ENCODE data around the gene MORF4L1.
"Not testable (repeated sequence)": the region's sequence is repeated elsewhere in the genome, so short reads cannot be mapped to it uniquely, and the experiment has no call there.

Gene MORF4L1

DNA sequence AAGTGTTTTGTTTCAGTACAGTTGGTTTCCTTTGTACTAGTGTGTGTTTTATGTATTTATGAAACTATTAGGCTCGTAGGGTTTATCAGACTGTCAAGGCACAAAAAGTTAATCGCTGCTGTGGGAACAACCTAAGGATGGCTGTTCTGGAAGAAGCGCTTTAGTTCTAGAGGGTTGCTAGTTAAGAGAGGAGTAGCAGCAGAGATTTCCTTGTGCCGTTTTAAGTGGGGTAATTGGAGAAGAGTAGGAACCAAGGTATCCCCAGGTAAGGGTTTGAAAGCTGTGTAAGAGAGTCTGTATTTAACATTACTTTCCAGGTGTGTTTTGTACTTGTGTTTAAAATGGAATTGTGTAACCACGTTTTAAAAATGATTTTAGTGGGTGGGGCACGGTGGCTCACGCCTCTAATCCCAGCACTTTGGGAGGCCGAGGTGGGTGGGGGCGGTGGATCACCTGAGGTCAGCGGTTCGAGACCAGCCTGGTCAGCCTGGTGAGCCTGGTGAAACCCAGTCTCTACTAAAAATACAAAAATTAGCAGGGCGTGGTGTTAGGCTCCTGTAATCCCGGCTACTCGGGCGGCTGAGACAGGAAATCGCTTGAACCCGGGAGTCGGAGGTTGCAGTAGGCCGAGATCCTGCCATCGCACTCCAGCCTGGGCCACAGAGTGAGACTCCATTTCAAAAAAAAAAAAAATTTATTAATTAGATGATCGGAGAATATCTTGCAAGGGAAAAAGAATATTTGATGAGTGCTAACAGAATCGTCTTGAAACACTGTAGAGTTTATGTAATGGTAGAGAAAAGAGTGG, 2.6 kb downstream of the MORF4L1 start:
- peak overlapping the region; percentile 6 for H3K27ac ChIP-seq (ENCODE audit: low read depth, low read length, severe bottlenecking)
- peaks cover 18% of the 10 kb centered on the region for H3K4me1 ChIP-seq (ENCODE audit: control insufficient read depth, insufficient read depth, low read length, poor library complexity, severe bottlenecking)
- peaks cover 8% of the 10 kb centered on the region for H3K36me3 ChIP-seq (ENCODE audit: control insufficient read depth, insufficient read depth, low read length)
- H3K4me3 ChIP-seq (ENCODE audit: extremely low read depth, insufficient read depth, low read length, poor library complexity, severe bottlenecking) = peak overlapping the region; percentile 94
- H3K9me3 ChIP-seq (ENCODE audit: control insufficient read depth, low read length) = no peaks in the 10 kb centered on the region
- WGBS, 2 experiments (ENCODE audit: insufficient coverage in 2 of 2) = 72 to 73% methylated on average over 17 to 18 of the region's 22 CpGs

DNA sequence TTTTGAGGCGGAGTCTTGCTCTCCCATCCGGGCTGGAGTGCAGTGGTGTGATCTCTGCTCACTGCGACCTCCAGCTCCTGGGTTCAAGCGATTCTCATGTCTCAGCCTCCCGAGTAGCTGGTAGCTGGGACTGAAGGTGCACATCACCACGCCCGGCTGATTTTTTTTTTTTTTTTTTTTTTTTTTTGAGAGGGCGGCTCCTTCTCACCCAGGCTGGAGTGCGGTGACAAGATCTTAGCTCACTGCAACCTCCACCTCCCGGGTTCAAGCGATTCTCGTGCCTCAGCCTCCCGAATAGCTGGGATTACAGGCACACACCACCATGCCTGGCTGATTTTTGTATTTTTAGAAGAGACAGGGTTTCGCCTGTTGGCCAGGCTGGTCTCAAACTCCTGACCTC, 4.3 kb downstream of the MORF4L1 start:
- not testable (repeated sequence) for H3K9me3 ChIP-seq (ENCODE audit: control insufficient read depth, low read length); H3K4me3 ChIP-seq (ENCODE audit: extremely low read depth, insufficient read depth, low read length, poor library complexity, severe bottlenecking); H3K27ac ChIP-seq (ENCODE audit: low read depth, low read length, severe bottlenecking)
- 87 to 92% methylated on average over 8 to 12 of the region's 14 CpGs for WGBS, 2 experiments (ENCODE audit: insufficient coverage in 2 of 2)
- Histone ChIP-seq H3K36me3 (ENCODE audit: control insufficient read depth, insufficient read depth, low read length) (peaks cover 20% of the 10 kb centered on the region), H3K4me1 (ENCODE audit: control insufficient read depth, insufficient read depth, low read length, poor library complexity, severe bottlenecking) (peaks cover 18% of the 10 kb centered on the region)

DNA sequence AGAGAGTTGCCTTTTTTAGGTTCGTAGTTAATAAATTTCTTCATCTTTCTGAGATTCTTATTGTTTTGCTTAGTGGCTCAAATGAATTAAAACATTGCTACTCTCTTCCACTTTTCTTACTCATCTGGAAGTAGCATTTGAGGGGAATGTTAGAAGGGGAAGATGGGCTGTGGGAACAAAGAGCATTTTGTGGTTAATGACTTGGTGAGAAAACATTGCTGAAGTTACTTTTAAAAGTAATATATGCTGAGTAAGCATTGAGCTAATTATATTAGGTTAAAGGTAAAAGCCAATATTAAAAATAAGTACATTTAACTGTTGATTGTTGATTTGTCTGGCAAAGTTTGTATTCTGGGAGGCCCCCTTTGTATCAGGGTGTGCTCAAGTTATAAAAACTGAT, 5.7 kb downstream of the MORF4L1 start:
- WGBS, 2 experiments (ENCODE audit: insufficient coverage in 2 of 2) = no CpG with 5 or more reads among the region's 1 CpG
- Histone ChIP-seq H3K4me3 (ENCODE audit: extremely low read depth, insufficient read depth, low read length, poor library complexity, severe bottlenecking) (no peak overlapping the region), H3K27ac (ENCODE audit: low read depth, low read length, severe bottlenecking) (no peak overlapping the region), H3K36me3 (ENCODE audit: control insufficient read depth, insufficient read depth, low read length) (peaks cover 34% of the 10 kb centered on the region), H3K4me1 (ENCODE audit: control insufficient read depth, insufficient read depth, low read length, poor library complexity, severe bottlenecking) (peaks cover 18% of the 10 kb centered on the region), H3K9me3 (ENCODE audit: control insufficient read depth, low read length) (no peaks in the 10 kb centered on the region)

DNA sequence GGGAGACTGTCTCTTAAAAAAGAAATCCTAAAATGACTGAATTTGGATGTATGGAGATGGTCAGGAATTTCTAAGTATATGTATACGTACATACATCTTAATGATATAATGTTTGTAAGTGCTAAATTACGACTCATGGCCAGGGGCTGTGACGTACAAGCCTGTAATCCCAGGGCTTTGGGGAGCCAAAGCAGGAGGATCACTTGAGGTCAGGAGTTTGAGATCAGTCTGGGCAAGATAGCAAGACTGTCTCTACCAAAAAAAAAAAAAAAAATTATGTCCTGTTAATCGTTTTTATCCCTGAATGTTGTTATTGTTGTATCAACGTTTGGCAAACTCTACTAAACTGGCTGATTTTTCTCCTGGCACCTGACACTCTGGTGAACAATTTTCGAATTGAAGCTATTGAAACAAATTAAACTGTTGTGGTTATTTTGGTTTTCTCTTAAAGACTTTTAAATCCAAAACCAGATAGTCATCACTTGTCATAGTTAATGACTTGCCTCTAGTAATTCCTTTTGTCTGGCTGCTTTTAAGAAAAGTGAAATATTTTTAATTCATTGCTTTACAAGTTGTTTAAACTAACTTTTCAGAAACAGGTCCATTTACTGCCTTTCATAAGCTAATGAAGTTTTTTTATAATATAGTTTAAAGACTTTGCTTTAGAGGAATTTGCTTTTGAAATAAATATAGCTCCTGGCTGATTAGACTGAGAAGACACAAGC, 7.0 kb downstream of the MORF4L1 start:
- Histone ChIP-seq H3K4me1 (ENCODE audit: control insufficient read depth, insufficient read depth, low read length, poor library complexity, severe bottlenecking) (peaks cover 18% of the 10 kb centered on the region), H3K27ac (ENCODE audit: low read depth, low read length, severe bottlenecking) (no peak overlapping the region), H3K4me3 (ENCODE audit: extremely low read depth, insufficient read depth, low read length, poor library complexity, severe bottlenecking) (no peak overlapping the region), H3K36me3 (ENCODE audit: control insufficient read depth, insufficient read depth, low read length) (peaks cover 44% of the 10 kb centered on the region), H3K9me3 (ENCODE audit: control insufficient read depth, low read length) (no peaks in the 10 kb centered on the region)
- 85 to 95% methylated on average over 2 to 5 of the region's 6 CpGs for WGBS, 2 experiments (ENCODE audit: insufficient coverage in 2 of 2)

DNA sequence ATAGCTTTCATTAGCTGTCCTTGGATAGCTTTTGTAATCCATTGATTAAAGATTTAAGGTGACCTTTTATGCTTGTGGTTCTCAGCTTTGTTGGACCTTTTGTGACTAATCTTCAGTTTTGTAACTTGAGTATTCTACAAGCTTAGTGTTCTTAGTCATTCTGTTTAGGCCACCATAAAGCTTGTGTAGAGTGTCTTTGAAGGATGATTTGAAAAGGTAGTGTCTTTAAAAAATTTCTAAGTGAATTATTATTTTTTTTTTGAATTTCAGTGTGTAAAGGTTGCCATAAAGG, 7.5 kb downstream of the MORF4L1 start:
- Histone ChIP-seq H3K36me3 (ENCODE audit: control insufficient read depth, insufficient read depth, low read length) (peaks cover 49% of the 10 kb centered on the region), H3K9me3 (ENCODE audit: control insufficient read depth, low read length) (no peaks in the 10 kb centered on the region), H3K4me3 (ENCODE audit: extremely low read depth, insufficient read depth, low read length, poor library complexity, severe bottlenecking) (no peak overlapping the region), H3K4me1 (ENCODE audit: control insufficient read depth, insufficient read depth, low read length, poor library complexity, severe bottlenecking) (peaks cover 18% of the 10 kb centered on the region), H3K27ac (ENCODE audit: low read depth, low read length, severe bottlenecking) (no peak overlapping the region)

DNA sequence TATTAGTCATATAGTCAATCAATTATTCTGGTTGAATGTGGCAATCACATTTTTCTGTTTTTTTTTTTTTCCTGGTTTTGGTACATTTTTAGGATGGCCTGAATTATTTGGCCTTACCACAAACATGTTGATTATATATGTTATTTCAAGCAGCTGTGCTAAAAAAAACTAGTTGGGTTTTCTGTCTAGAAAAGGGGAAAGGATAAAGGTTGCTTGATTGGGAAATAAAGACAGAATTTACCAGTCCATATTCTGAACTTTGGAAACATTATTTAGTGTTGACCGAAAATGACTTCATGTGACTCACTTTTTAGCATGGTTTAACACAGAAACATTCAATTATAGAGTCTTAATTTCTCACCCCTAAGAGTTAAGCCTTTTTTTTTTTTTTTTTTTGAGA, 8.1 kb downstream of the MORF4L1 start:
- peaks cover 49% of the 10 kb centered on the region for H3K36me3 ChIP-seq (ENCODE audit: control insufficient read depth, insufficient read depth, low read length)
- no CpG with 5 or more reads among the region's 1 CpG for WGBS, 2 experiments (ENCODE audit: insufficient coverage in 2 of 2)
- H3K9me3 ChIP-seq (ENCODE audit: control insufficient read depth, low read length) = no peaks in the 10 kb centered on the region
- H3K27ac ChIP-seq (ENCODE audit: low read depth, low read length, severe bottlenecking) = no peak overlapping the region
- H3K4me1 ChIP-seq (ENCODE audit: control insufficient read depth, insufficient read depth, low read length, poor library complexity, severe bottlenecking) = peaks cover 18% of the 10 kb centered on the region
- no peak overlapping the region for H3K4me3 ChIP-seq (ENCODE audit: extremely low read depth, insufficient read depth, low read length, poor library complexity, severe bottlenecking)

DNA sequence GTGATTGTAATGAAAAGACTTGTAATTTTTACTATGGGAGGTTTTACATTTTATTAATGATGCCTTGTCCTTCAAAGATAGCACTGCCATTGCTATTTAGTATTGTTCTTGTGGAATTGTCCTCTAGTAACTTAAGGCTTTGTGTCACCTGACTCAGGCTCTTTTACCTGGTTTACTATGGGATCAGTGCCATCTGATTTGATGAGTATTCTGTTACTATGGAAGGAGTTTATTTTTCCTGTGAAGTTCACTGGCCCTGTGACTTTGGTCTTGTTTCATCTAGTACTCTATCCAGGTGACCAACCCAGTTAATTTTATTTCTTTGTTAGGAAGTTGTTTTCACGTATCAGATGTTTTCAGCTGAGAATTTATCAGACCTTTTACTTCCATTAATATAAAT, 9.0 kb downstream of the MORF4L1 start:
- Histone ChIP-seq H3K36me3 (ENCODE audit: control insufficient read depth, insufficient read depth, low read length) (peaks cover 58% of the 10 kb centered on the region), H3K27ac (ENCODE audit: low read depth, low read length, severe bottlenecking) (no peak overlapping the region), H3K4me3 (ENCODE audit: extremely low read depth, insufficient read depth, low read length, poor library complexity, severe bottlenecking) (no peak overlapping the region), H3K9me3 (ENCODE audit: control insufficient read depth, low read length) (no peaks in the 10 kb centered on the region), H3K4me1 (ENCODE audit: control insufficient read depth, insufficient read depth, low read length, poor library complexity, severe bottlenecking) (peaks cover 10% of the 10 kb centered on the region)
- WGBS, 2 experiments (ENCODE audit: insufficient coverage in 2 of 2) = no CpG with 5 or more reads among the region's 1 CpG

DNA sequence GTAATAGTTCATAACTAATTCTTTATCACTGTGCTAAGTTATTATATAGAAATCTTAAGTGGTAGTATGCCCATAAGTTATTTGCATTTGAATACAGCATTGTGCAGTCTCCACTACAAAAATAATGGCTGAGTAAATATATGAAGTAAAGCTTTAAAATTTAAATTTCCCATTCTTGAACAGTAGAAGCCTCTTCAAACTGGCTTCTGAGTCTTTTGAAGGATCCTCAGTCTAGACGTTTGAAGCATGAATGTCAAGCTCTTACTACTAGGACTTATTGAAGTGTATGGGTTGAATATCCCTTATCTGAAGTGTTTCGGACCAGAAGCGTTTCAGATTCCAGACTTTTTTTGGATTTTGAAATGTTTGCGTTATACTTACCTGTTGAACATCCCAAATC, 16.3 kb downstream of the MORF4L1 start:
- Histone ChIP-seq H3K4me1 (ENCODE audit: control insufficient read depth, insufficient read depth, low read length, poor library complexity, severe bottlenecking) (no peaks in the 10 kb centered on the region), H3K9me3 (ENCODE audit: control insufficient read depth, low read length) (no peaks in the 10 kb centered on the region), H3K36me3 (ENCODE audit: control insufficient read depth, insufficient read depth, low read length) (peaks cover 95% of the 10 kb centered on the region), H3K4me3 (ENCODE audit: extremely low read depth, insufficient read depth, low read length, poor library complexity, severe bottlenecking) (no peak overlapping the region), H3K27ac (ENCODE audit: low read depth, low read length, severe bottlenecking) (no peak overlapping the region)
- WGBS, 2 experiments (ENCODE audit: insufficient coverage in 2 of 2) = 97 to 100% methylated on average over 1 to 4 of the region's 4 CpGs

DNA sequence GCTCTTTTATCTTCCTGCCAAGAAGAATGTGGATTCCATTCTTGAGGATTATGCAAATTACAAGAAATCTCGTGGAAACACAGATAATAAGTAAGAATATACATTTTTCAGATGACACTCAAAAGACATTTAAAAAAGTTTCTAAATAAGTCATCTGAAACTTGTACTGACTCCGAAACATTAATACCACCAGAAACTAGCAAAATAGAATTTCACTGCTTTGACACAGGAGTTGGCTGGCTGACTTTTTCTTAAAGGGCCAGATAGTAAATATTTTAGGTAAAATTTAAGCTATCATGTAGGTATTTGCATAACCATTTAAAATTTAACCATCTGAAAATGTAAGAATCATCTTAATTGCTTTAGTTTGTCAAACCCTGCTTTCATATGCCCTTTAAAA, 20.8 kb downstream of the MORF4L1 start:
- peaks cover 99% of the 10 kb centered on the region for H3K36me3 ChIP-seq (ENCODE audit: control insufficient read depth, insufficient read depth, low read length)
- no peaks in the 10 kb centered on the region for H3K4me1 ChIP-seq (ENCODE audit: control insufficient read depth, insufficient read depth, low read length, poor library complexity, severe bottlenecking)
- H3K27ac ChIP-seq (ENCODE audit: low read depth, low read length, severe bottlenecking) = no peak overlapping the region
- no peak overlapping the region for H3K4me3 ChIP-seq (ENCODE audit: extremely low read depth, insufficient read depth, low read length, poor library complexity, severe bottlenecking)
- no peaks in the 10 kb centered on the region for H3K9me3 ChIP-seq (ENCODE audit: control insufficient read depth, low read length)
- WGBS, 2 experiments (ENCODE audit: insufficient coverage in 2 of 2) = no CpG with 5 or more reads among the region's 2 CpGs

DNA sequence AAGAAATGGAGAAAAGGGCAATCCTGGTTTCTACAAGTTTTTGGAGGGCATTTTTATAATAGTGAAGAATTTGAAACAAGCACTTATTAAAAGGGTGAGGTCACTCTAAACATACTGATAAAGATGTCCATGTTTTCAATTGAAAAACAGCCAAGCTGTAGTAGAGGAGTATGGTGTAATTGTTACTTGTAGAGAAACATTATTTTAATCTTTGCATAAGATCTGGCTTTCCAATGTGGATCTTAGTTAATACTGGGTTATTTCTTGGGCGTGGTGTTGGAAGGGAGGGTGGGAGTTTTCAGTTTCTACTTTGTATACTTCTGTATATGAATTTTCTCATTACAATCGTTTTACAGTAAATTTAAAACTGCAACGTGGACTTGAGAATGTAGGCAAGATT, 22.8 kb downstream of the MORF4L1 start:
- Histone ChIP-seq H3K36me3 (ENCODE audit: control insufficient read depth, insufficient read depth, low read length) (peaks cover 100% of the 10 kb centered on the region), H3K4me3 (ENCODE audit: extremely low read depth, insufficient read depth, low read length, poor library complexity, severe bottlenecking) (no peak overlapping the region)
- WGBS, 2 experiments (ENCODE audit: insufficient coverage in 2 of 2) = no CpG with 5 or more reads among the region's 3 CpGs

DNA sequence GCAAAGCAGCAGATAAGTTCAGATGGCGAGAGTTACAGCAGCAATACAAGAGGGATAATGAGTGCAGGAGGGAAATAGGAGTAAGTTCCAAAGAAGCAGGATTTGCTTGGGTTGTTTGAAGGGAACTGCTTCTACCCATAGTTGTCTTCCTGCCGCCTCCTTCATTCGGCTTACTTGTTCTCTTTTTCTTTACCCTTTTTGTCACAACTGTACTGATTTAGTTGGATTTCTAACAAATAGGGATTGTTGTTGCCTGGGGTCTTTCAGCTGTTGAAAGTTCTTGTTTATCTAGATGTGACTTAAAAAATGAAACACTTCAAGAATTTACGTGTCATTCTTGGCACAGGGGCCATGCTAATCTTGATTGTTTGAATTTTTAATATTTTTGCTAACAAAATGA, 25.9 kb downstream of the MORF4L1 start:
- 100% methylated on average over 1 to 2 of the region's 4 CpGs for WGBS, 2 experiments (ENCODE audit: insufficient coverage in 2 of 2)
- peaks cover 95% of the 10 kb centered on the region for H3K36me3 ChIP-seq (ENCODE audit: control insufficient read depth, insufficient read depth, low read length)
- H3K9me3 ChIP-seq (ENCODE audit: control insufficient read depth, low read length) = no peaks in the 10 kb centered on the region

More for the DNA sequence above, 22.8 kb downstream of the MORF4L1 start:
- Histone ChIP-seq H3K9me3 (ENCODE audit: control insufficient read depth, low read length) (no peaks in the 10 kb centered on the region), H3K4me1 (ENCODE audit: control insufficient read depth, insufficient read depth, low read length, poor library complexity, severe bottlenecking) (no peaks in the 10 kb centered on the region), H3K27ac (ENCODE audit: low read depth, low read length, severe bottlenecking) (no peak overlapping the region)

More for the DNA sequence above, 25.9 kb downstream of the MORF4L1 start:
- Histone ChIP-seq H3K4me1 (ENCODE audit: control insufficient read depth, insufficient read depth, low read length, poor library complexity, severe bottlenecking) (peaks cover 4% of the 10 kb centered on the region), H3K27ac (ENCODE audit: low read depth, low read length, severe bottlenecking) (no peak overlapping the region), H3K4me3 (ENCODE audit: extremely low read depth, insufficient read depth, low read length, poor library complexity, severe bottlenecking) (no peak overlapping the region)

Measured in mesodermal cell (in vitro differentiated cells).